CD4-positive, alpha-beta memory T cell (primary cell): ENCODE data around the gene MACF1. TPM values are rescaled to one million over a fixed set of nuclear protein-coding genes. Genes with fewer than 3 reads are reported as not detected.
"Not testable (repeated sequence)": the region's sequence is repeated elsewhere in the genome, so short reads cannot be mapped to it uniquely, and the experiment has no call there.

ENCODE experiments used
- CTCF ChIA-PET: fragments of 350-600 bp; sonication (Branson Sonifier 250); formaldehyde crosslinking; loops from one replicate; lab custom pipeline; 2021; ENCODE audit warnings: inconsistent platforms; ENCODE audit not compliant: partially characterized antibody; lab: Charles Lee
- POLR2A ChIA-PET: fragments of 350-600 bp; sonication (Branson Sonifier 250); formaldehyde crosslinking; loops from one replicate; lab custom pipeline; 2021; ENCODE audit not compliant: partially characterized antibody; lab: Charles Lee
- DNase-seq, 5 donors: peaks; one replicate each; pipeline versions ENCODE4 v3.0.0 to v3.0.0-alpha.2; 2020 to 2022; ENCODE audit warnings: mixed read lengths in 1 of 5
- H3K27ac ChIP-seq: one replicate; pipeline ENCODE4 v1.7.0; 2013; ENCODE audit warnings: low read depth, low read length
- H3K27me3 ChIP-seq: 2 replicates; pipeline ENCODE4 v1.7.0; 2013; ENCODE audit warnings: mild to moderate bottlenecking, low read length, moderate library complexity; ENCODE audit not compliant: insufficient read depth
- H3K36me3 ChIP-seq: 2 replicates; pipeline ENCODE4 v1.7.0; 2013; ENCODE audit warnings: mild to moderate bottlenecking, low read length, moderate library complexity; ENCODE audit not compliant: insufficient read depth
- H3K4me1 ChIP-seq: 2 replicates; pipeline ENCODE4 v1.7.0; 2013; ENCODE audit warnings: mild to moderate bottlenecking, low read length, moderate library complexity; ENCODE audit not compliant: insufficient read depth
- H3K4me3 ChIP-seq, 2 donors: one replicate each; pipeline ENCODE4 v1.7.0; 2013; ENCODE audit warnings: low read length in 2 of 2, mild to moderate bottlenecking in 1 of 2
- H3K9me3 ChIP-seq, 2 donors: one replicate each; pipeline ENCODE4 v1.7.0; 2013; ENCODE audit warnings: low read length in 2 of 2, control low read depth in 1 of 2; ENCODE audit not compliant: control insufficient read depth in 1 of 2
- H3K27ac Mint-ChIP-seq, 7 donors: one replicate each; pipeline ENCODE4 v1.8.0; 2020 to 2021; ENCODE audit warnings: mixed read lengths in 7 of 7, mild to moderate bottlenecking in 6 of 7, inconsistent platforms in 3 of 7, moderate library complexity in 3 of 7
- H3K27me3 Mint-ChIP-seq, 2 donors: one replicate each; pipeline ENCODE4 v1.8.0; 2020 to 2021; ENCODE audit warnings: mixed read lengths in 2 of 2
- H3K36me3 Mint-ChIP-seq, 2 donors: one replicate each; pipeline ENCODE4 v1.8.0; 2020 to 2021; ENCODE audit warnings: mixed read lengths in 2 of 2, inconsistent platforms in 1 of 2, mild to moderate bottlenecking in 1 of 2
- H3K4me1 Mint-ChIP-seq, 4 donors: one replicate each; pipeline ENCODE4 v1.8.0; 2020 to 2021; ENCODE audit warnings: mixed read lengths in 4 of 4, mild to moderate bottlenecking in 1 of 4
- H3K4me3 Mint-ChIP-seq, 8 donors: one replicate each; pipeline ENCODE4 v1.8.0; 2020 to 2021; ENCODE audit warnings: mixed read lengths in 8 of 8, mild to moderate bottlenecking in 7 of 8, moderate library complexity in 6 of 8, inconsistent platforms in 3 of 8
- H3K9me3 Mint-ChIP-seq, 8 donors: one replicate each; pipeline ENCODE4 v1.8.0; 2020 to 2021; ENCODE audit warnings: mixed read lengths in 8 of 8, mild to moderate bottlenecking in 5 of 8, inconsistent platforms in 3 of 8, moderate library complexity in 1 of 8
- intact Hi-C: fragments of 100-400 bp; cut with micrococcal nuclease; formaldehyde crosslinking; loops from one replicate; pipeline ENCODE4 v1.15.1; 2023
- polyA plus RNA-seq, 2 donors: library from polyadenylated mRNA; unstranded; fragments of 300-500 nt; fragmentation: Illumina TruSeq; gene quantifications; one replicate each; pipeline ENCODE4 v1.2.3, GENCODE V29; 2021
- total RNA-seq, 2 experiments: library from RNA; stranded (reverse); gene quantifications; one replicate each; pipeline ENCODE4 v1.2.3, GENCODE V29; 2021

The MACF1 gene
- total and polyA plus RNA-seq, 4 experiments from 2014 or later, result 6.8 to 387 (median 222) TPM

GRCh38 chr1:39473324-39473723 lies 268.8 kb downstream of the MACF1 start:
- Mint-ChIP-seq H3K4me1 (peaks cover 0 to 4% (median 1%) of the 10 kb centered on the region in 4 donors), H3K36me3 (peaks cover 43 to 79% of the 10 kb centered on the region in 2 donors), H3K4me3 (no peak overlapping the region), H3K27ac (peak overlapping the region in 2 of 7 donors; percentile 21 to 70), H3K27me3 (no peaks in the 10 kb centered on the region), H3K9me3 (peaks cover 0 to 3% (median 0%) of the 10 kb centered on the region in 8 donors)
- no peak overlapping the region for H3K27ac ChIP-seq
- no peaks in the 10 kb centered on the region for H3K4me1 ChIP-seq
- ChIA-PET CTCF (no interaction called here), POLR2A (no interaction called here)
- no peaks in the 10 kb centered on the region for H3K27me3 ChIP-seq
- no peak overlapping the region for H3K4me3 ChIP-seq
- peaks cover 63% of the 10 kb centered on the region for H3K36me3 ChIP-seq
- no peak for DNase-seq
- intact Hi-C loops, result no loop called here
- no peaks in the 10 kb centered on the region for H3K9me3 ChIP-seq

- H3K4me3 ChIP-seq, result no peak overlapping the region
- intact Hi-C loops, result no loop called here
- H3K9me3 ChIP-seq, result no peaks in the 10 kb centered on the region
- H3K4me1 Mint-ChIP-seq, result no peaks in the 10 kb centered on the region
- POLR2A ChIA-PET, result no interaction called here
- H3K4me3 Mint-ChIP-seq, result no peak overlapping the region
- no peak overlapping the region for H3K27ac ChIP-seq
- peaks cover 56% of the 10 kb centered on the region for H3K36me3 ChIP-seq
- H3K36me3 Mint-ChIP-seq, result peaks cover 42 to 76% of the 10 kb centered on the region in 2 donors
- H3K9me3 Mint-ChIP-seq, result peaks cover 0 to 3% (median 0%) of the 10 kb centered on the region in 8 donors
- CTCF ChIA-PET, result no interaction called here
- DNase-seq, result no peak
- no peaks in the 10 kb centered on the region for H3K4me1 ChIP-seq
- H3K27me3 Mint-ChIP-seq, result no peaks in the 10 kb centered on the region
- H3K27me3 ChIP-seq, result no peaks in the 10 kb centered on the region
- peak overlapping the region in 2 of 7 donors; percentile 42 to 60 for H3K27ac Mint-ChIP-seq
Observed at GRCh38 chr1:39474810-39475209, 270.3 kb downstream of the MACF1 start.

- H3K4me3 Mint-ChIP-seq, CTCF ChIA-PET: not testable (repeated sequence)
Observed at GRCh38 chr1:39475551-39475950, 271.1 kb downstream of the MACF1 start.

GRCh38 chr1:39478126-39478915 lies 273.8 kb downstream of the MACF1 start:
- Histone ChIP-seq H3K27ac (no peak overlapping the region), H3K36me3 (peaks cover 48% of the 10 kb centered on the region), H3K27me3 (no peaks in the 10 kb centered on the region), H3K4me3 (no peak overlapping the region), H3K4me1 (no peaks in the 10 kb centered on the region), H3K9me3 (no peaks in the 10 kb centered on the region)
- peak overlapping the region in 1 of 7 donors; percentile 42 for H3K27ac Mint-ChIP-seq
- ChIA-PET CTCF (no interaction called here), POLR2A (no interaction called here)
- H3K4me3 Mint-ChIP-seq, result no peak overlapping the region
- peaks cover 0 to 5% (median 0%) of the 10 kb centered on the region in 8 donors for H3K9me3 Mint-ChIP-seq
- H3K27me3 Mint-ChIP-seq, result no peaks in the 10 kb centered on the region
- intact Hi-C loops, result no loop called here
- H3K36me3 Mint-ChIP-seq, result peaks cover 43 to 74% of the 10 kb centered on the region in 2 donors
- peaks cover 0 to 1% (median 0%) of the 10 kb centered on the region in 4 donors for H3K4me1 Mint-ChIP-seq
- no peak for DNase-seq

More at GRCh38 chr1:39475551-39475950, 271.1 kb downstream of the MACF1 start:
- H3K36me3 ChIP-seq, result peaks cover 55% of the 10 kb centered on the region
- H3K9me3 ChIP-seq, intact Hi-C loops, H3K27me3 Mint-ChIP-seq, DNase-seq, H3K4me3 ChIP-seq, H3K4me1 ChIP-seq, H3K4me1 Mint-ChIP-seq, POLR2A ChIA-PET, H3K27ac ChIP-seq, H3K9me3 Mint-ChIP-seq, H3K27me3 ChIP-seq: not testable (repeated sequence)
- H3K27ac Mint-ChIP-seq, result peak overlapping the region in 2 of 7 donors; percentile 42 to 70
- H3K36me3 Mint-ChIP-seq, result peaks cover 43 to 77% of the 10 kb centered on the region in 2 donors

GRCh38 chr1:39481289-39481688 lies 276.8 kb downstream of the MACF1 start:
- Histone ChIP-seq H3K4me1 (no peaks in the 10 kb centered on the region), H3K27ac (no peak overlapping the region), H3K36me3 (peaks cover 61% of the 10 kb centered on the region), H3K27me3 (no peaks in the 10 kb centered on the region), H3K4me3 (no peak overlapping the region), H3K9me3 (no peaks in the 10 kb centered on the region)
- Mint-ChIP-seq H3K4me1 (peaks cover 0 to 1% (median 0%) of the 10 kb centered on the region in 4 donors), H3K27me3 (no peaks in the 10 kb centered on the region), H3K27ac (peak overlapping the region in 2 of 7 donors; percentile 22 to 66), H3K4me3 (no peak overlapping the region), H3K9me3 (peaks cover 0 to 2% (median 0%) of the 10 kb centered on the region in 8 donors), H3K36me3 (peaks cover 45 to 74% of the 10 kb centered on the region in 2 donors)
- ChIA-PET POLR2A (no interaction called here), CTCF (no interaction called here)
- intact Hi-C loops, result no loop called here
- DNase-seq, result no peak

- Histone ChIP-seq H3K4me1 (no peaks in the 10 kb centered on the region), H3K27me3 (no peaks in the 10 kb centered on the region), H3K4me3 (no peak overlapping the region), H3K27ac (no peak overlapping the region), H3K9me3 (no peaks in the 10 kb centered on the region), H3K36me3 (peaks cover 55% of the 10 kb centered on the region)
- no peaks in the 10 kb centered on the region for H3K27me3 Mint-ChIP-seq
- H3K9me3 Mint-ChIP-seq, result peaks cover 0 to 2% (median 0%) of the 10 kb centered on the region in 8 donors
- CTCF ChIA-PET, result no interaction called here
- H3K27ac Mint-ChIP-seq, result peak overlapping the region in 4 of 7 donors; percentile 77 to 80 (median 78)
- no peak for DNase-seq
- intact Hi-C loops, result no loop called here
- POLR2A ChIA-PET, result no interaction called here
- H3K36me3 Mint-ChIP-seq, result peaks cover 45 to 78% of the 10 kb centered on the region in 2 donors
- H3K4me1 Mint-ChIP-seq, result peaks cover 0 to 1% (median 0%) of the 10 kb centered on the region in 4 donors
- no peak overlapping the region for H3K4me3 Mint-ChIP-seq
Observed at GRCh38 chr1:39483276-39483675, 278.8 kb downstream of the MACF1 start.

- Histone ChIP-seq H3K27ac (no peak overlapping the region), H3K4me3 (no peak overlapping the region), H3K27me3 (no peaks in the 10 kb centered on the region), H3K9me3 (no peaks in the 10 kb centered on the region), H3K4me1 (no peaks in the 10 kb centered on the region), H3K36me3 (peaks cover 51% of the 10 kb centered on the region)
- DNase-seq, result no peak
- Mint-ChIP-seq H3K4me1 (peaks cover 0 to 1% (median 0%) of the 10 kb centered on the region in 4 donors), H3K27me3 (no peaks in the 10 kb centered on the region), H3K36me3 (peaks cover 38 to 68% of the 10 kb centered on the region in 2 donors), H3K9me3 (peaks cover 0 to 2% (median 0%) of the 10 kb centered on the region in 8 donors), H3K4me3 (no peak overlapping the region), H3K27ac (no peak overlapping the region)
- ChIA-PET CTCF (no interaction called here), POLR2A (no interaction called here)
- intact Hi-C loops, result no loop called here
Observed at GRCh38 chr1:39484564-39484963, 280.1 kb downstream of the MACF1 start.
